Keratinocyte (primary cell): Measurements from ENCODE around the gene SRPX.

Source experiments
- EZH2 ChIP-seq: IDR thresholded peaks from one replicate; pipeline ENCODE4 v1.6.1; 2012; ENCODE audit warnings: inconsistent platforms, mild to moderate bottlenecking, low read length, moderate library complexity
- TF ChIP-seq, protein P1 (sequence below), 3 experiments: IDR thresholded peaks in 1 of 3; conservative IDR thresholded peaks in 1 of 3; optimal IDR thresholded peaks in 1 of 3; 2 replicates in 2 of 3; 3 replicates in 1 of 3; pipeline versions ENCODE3 to v1.5.1; 2011; ENCODE audit warnings: low read length in 3 of 3, mild to moderate bottlenecking in 3 of 3, moderate library complexity in 2 of 3, control low read depth in 1 of 3, inconsistent platforms in 1 of 3; ENCODE audit not compliant: insufficient read depth in 2 of 3; ENCODE audit errors: extremely low read depth in 1 of 3

- TF ChIP-seq, protein P1, sequence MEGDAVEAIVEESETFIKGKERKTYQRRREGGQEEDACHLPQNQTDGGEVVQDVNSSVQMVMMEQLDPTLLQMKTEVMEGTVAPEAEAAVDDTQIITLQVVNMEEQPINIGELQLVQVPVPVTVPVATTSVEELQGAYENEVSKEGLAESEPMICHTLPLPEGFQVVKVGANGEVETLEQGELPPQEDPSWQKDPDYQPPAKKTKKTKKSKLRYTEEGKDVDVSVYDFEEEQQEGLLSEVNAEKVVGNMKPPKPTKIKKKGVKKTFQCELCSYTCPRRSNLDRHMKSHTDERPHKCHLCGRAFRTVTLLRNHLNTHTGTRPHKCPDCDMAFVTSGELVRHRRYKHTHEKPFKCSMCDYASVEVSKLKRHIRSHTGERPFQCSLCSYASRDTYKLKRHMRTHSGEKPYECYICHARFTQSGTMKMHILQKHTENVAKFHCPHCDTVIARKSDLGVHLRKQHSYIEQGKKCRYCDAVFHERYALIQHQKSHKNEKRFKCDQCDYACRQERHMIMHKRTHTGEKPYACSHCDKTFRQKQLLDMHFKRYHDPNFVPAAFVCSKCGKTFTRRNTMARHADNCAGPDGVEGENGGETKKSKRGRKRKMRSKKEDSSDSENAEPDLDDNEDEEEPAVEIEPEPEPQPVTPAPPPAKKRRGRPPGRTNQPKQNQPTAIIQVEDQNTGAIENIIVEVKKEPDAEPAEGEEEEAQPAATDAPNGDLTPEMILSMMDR (optimal IDR thresholded peaks at IDR 0.05 in 1 of 3, IDR thresholded peaks at IDR 0.05 in 1 of 3, conservative IDR thresholded peaks at IDR 0.05 in 1 of 3; ENCODE audit: extremely low read depth in 1 of 3, insufficient read depth in 2 of 3, low read length in 3 of 3), result no peak
- TF ChIP-seq EZH2, result no peak
Measured at GRCh38 chrX:38116706-38117105, 104.0 kb downstream of the SRPX start.
